B cell (primary cell): Measurements from ENCODE around the gene SPIRE1. TPM values are rescaled to one million over a fixed set of nuclear protein-coding genes. Genes with fewer than 3 reads are reported as not detected.
"Not testable (repeated sequence)": the region's sequence is repeated elsewhere in the genome, so short reads cannot be mapped to it uniquely, and the experiment has no call there.

Source experiments
- ATAC-seq: fragments of 200-7000 bp; cut with Tn5 transposase; one replicate; pipeline ENCODE4 v1.10.0; 2021; ENCODE audit warnings: low read depth, mild to moderate bottlenecking, moderate number of reproducible peaks, moderate library complexity
- CTCF ChIA-PET: fragments of 350-600 bp; sonication (Branson Sonifier 250); formaldehyde crosslinking; loops from one replicate; lab custom pipeline; 2021; ENCODE audit warnings: antibody characterized with exemption, inconsistent platforms; lab: Charles Lee
- POLR2A ChIA-PET: fragments of 350-600 bp; sonication (Branson Sonifier 250); formaldehyde crosslinking; loops from one replicate; lab custom pipeline; 2021; ENCODE audit warnings: antibody characterized with exemption; lab: Charles Lee
- DNase-seq: peaks from one replicate; pipeline ENCODE4 v3.0.0; 2013
- H2AFZ ChIP-seq: 2 replicates; pipeline ENCODE4 v1.6.1; 2012; ENCODE audit warnings: mild to moderate bottlenecking, low read depth, low read length; ENCODE audit not compliant: insufficient read depth, poor library complexity, severe bottlenecking
- H3K27ac ChIP-seq, 2 donors: 1 replicate in 1 of 2; 2 replicates in 1 of 2; pipeline ENCODE4 v1.5.1; 2012 to 2013; ENCODE audit warnings: low read length in 2 of 2, mild to moderate bottlenecking in 2 of 2, moderate library complexity in 1 of 2
- H3K27me3 ChIP-seq, 4 experiments: fragments of 200-600 bp in 1 of 4; sonication (generic) in 1 of 4; replicated peaks in 1 of 4; 1 replicate in 2 of 4; 2 replicates in 2 of 4; pipeline versions ENCODE4 v1.6.1 to v1.7.0; 2013 to 2016; ENCODE audit warnings: low read length in 3 of 4, mild to moderate bottlenecking in 2 of 4, mixed read lengths in 1 of 4, moderate library complexity in 1 of 4; ENCODE audit not compliant: insufficient read depth in 4 of 4, control insufficient read depth in 3 of 4; ENCODE audit errors: control extremely low read depth in 1 of 4
- H3K36me3 ChIP-seq, 2 experiments: replicated peaks in 1 of 2; 1 replicate in 1 of 2; 2 replicates in 1 of 2; pipeline versions ENCODE4 v1.6.1 to v1.7.1; 2013; ENCODE audit warnings: low read length in 1 of 2; ENCODE audit not compliant: insufficient read depth in 2 of 2, control insufficient read depth in 1 of 2; ENCODE audit errors: control extremely low read depth in 1 of 2, extremely low read depth in 1 of 2
- H3K4me1 ChIP-seq, 2 donors: fragments of 200-600 bp in 1 of 2; sonication (generic) in 1 of 2; 1 replicate in 1 of 2; 2 replicates in 1 of 2; pipeline versions ENCODE4 v1.5.1 to v1.6.1; 2013 to 2017; ENCODE audit warnings: low read length in 2 of 2; ENCODE audit not compliant: control insufficient read depth in 2 of 2, insufficient read depth in 2 of 2
- H3K4me2 ChIP-seq: replicated peaks from 2 replicates; pipeline ENCODE3; 2012; ENCODE audit warnings: mild to moderate bottlenecking, low read depth, low read length; ENCODE audit not compliant: poor library complexity, severe bottlenecking
- H3K4me3 ChIP-seq, 5 experiments: fragments of 200-600 bp in 1 of 5; sonication (generic) in 1 of 5; 1 replicate in 3 of 5; 2 replicates in 2 of 5; pipeline versions ENCODE4 v1.5.1 to v1.7.0; 2011 to 2016; ENCODE audit warnings: low read length in 4 of 5, mild to moderate bottlenecking in 4 of 5, low read depth in 2 of 5, control low read depth in 1 of 5, moderate library complexity in 1 of 5; ENCODE audit not compliant: insufficient read depth in 1 of 5; ENCODE audit errors: control extremely low read depth in 1 of 5, extremely low read depth in 1 of 5
- H3K79me2 ChIP-seq: fragments of 200-600 bp; sonication (generic); one replicate; pipeline ENCODE4 v1.6.0; 2016; ENCODE audit warnings: low read length; ENCODE audit not compliant: control insufficient read depth, insufficient read depth
- H3K9ac ChIP-seq: fragments of 200-600 bp; sonication (generic); 2 replicates; pipeline ENCODE4 v1.6.1; 2017; ENCODE audit warnings: mild to moderate bottlenecking, low read length, moderate library complexity
- H3K9me3 ChIP-seq, 3 donors: one replicate each; pipeline versions ENCODE4 v1.6.1 to v1.7.1; 2013; ENCODE audit warnings: low read length in 2 of 3; ENCODE audit not compliant: control insufficient read depth in 2 of 3, insufficient read depth in 1 of 3; ENCODE audit errors: control extremely low read depth in 1 of 3
- H4K20me1 ChIP-seq: 2 replicates; pipeline ENCODE4 v1.6.0; 2012; ENCODE audit warnings: mild to moderate bottlenecking, low read length; ENCODE audit not compliant: insufficient read depth, control insufficient read depth, poor library complexity, severe bottlenecking
- H3K27ac Mint-ChIP-seq: one replicate; pipeline ENCODE4 v1.8.0; 2021; ENCODE audit warnings: mixed read lengths
- H3K27me3 Mint-ChIP-seq: one replicate; pipeline ENCODE4 v1.8.0; 2021; ENCODE audit warnings: mixed read lengths
- H3K4me1 Mint-ChIP-seq: one replicate; pipeline ENCODE4 v1.8.0; 2021; ENCODE audit warnings: mixed read lengths
- H3K4me3 Mint-ChIP-seq: one replicate; pipeline ENCODE4 v1.8.0; 2021; ENCODE audit warnings: mixed read lengths
- H3K9me3 Mint-ChIP-seq: one replicate; pipeline ENCODE4 v1.8.0; 2022; ENCODE audit warnings: mixed read lengths; ENCODE audit not compliant: insufficient read depth
- CTCF ChIP-seq: fragments of 200-600 bp; IDR thresholded peaks from one replicate; pipeline ENCODE4 v1.8.0; 2022; ENCODE audit warnings: antibody characterized with exemption, mild to moderate bottlenecking
- EZH2 ChIP-seq: IDR thresholded peaks from 2 replicates; pipeline ENCODE4 v1.6.1; 2012; ENCODE audit warnings: borderline replicate concordance, low read depth, mild to moderate bottlenecking, moderate library complexity, low read length; ENCODE audit not compliant: insufficient read depth, poor library complexity, severe bottlenecking
- WGBS: methylation state at CpG from one replicate; pipeline ENCODE4 v1.1.5; 2013; ENCODE audit warnings: missing lambda C conversion rate; ENCODE audit not compliant: insufficient coverage; 5-methylcytosine and 5-hydroxymethylcytosine counted together
- intact Hi-C: fragments of 100-400 bp; cut with micrococcal nuclease; formaldehyde crosslinking; loops from one replicate; pipeline ENCODE4 v1.10.0; 2022
- polyA plus RNA-seq: library from polyadenylated mRNA; depleted of rRNA; stranded (reverse); fragments of >200 nt; gene quantifications from 2 replicates; pipeline ENCODE4 v1.2.3, GENCODE V29; 2012
- total RNA-seq, 2 donors: library from RNA; stranded (reverse); fragments of 120-200 nt in 1 of 2; gene quantifications; 1 replicate in 1 of 2; 2 replicates in 1 of 2; pipeline versions ENCODE4 v1.2.3 to v1.2.4, GENCODE V29; 2013 to 2022

Gene SPIRE1
- total and polyA plus RNA-seq, 2 donors (not counting 1 experiment from before 2014, with no cell fraction given) = 0.22 to 4.0 TPM

- H3K4me3 Mint-ChIP-seq = no peak overlapping the region
- peaks cover 17% of the 10 kb centered on the region for H3K27me3 Mint-ChIP-seq
- no peak overlapping the region for H3K27ac ChIP-seq
- ATAC-seq = no peak
- no peak overlapping the region for H3K4me2 ChIP-seq
- no peak overlapping the region for H3K9ac ChIP-seq
- ChIA-PET CTCF (no interaction called here), POLR2A (no interaction called here)
- H3K9me3 Mint-ChIP-seq = peaks cover 3% of the 10 kb centered on the region
- intact Hi-C loops = no loop called here
- no peaks in the 10 kb centered on the region for H3K4me1 ChIP-seq
- no peaks in the 10 kb centered on the region for H3K36me3 ChIP-seq
- H3K4me1 Mint-ChIP-seq = no peaks in the 10 kb centered on the region
- DNase-seq = no peak
- no peak overlapping the region for H3K27ac Mint-ChIP-seq
- peaks cover 0 to 1% (median 0%) of the 10 kb centered on the region in 3 donors for H3K9me3 ChIP-seq
- H3K4me3 ChIP-seq = no peak overlapping the region
- no peak overlapping the region for H2AFZ ChIP-seq
- TF ChIP-seq EZH2 (no peak), CTCF (no peak)
- H3K79me2 ChIP-seq = no peaks in the 10 kb centered on the region
- 95% methylated on average over 2 of the region's 2 CpGs for WGBS
- no peaks in the 10 kb centered on the region for H4K20me1 ChIP-seq
- H3K27me3 ChIP-seq = no peaks in the 10 kb centered on the region
Measured at GRCh38 chr18:12564378-12564777, 93.5 kb downstream of the SPIRE1 start.

- peaks cover 14% of the 10 kb centered on the region for H3K27me3 Mint-ChIP-seq
- H3K4me3 Mint-ChIP-seq, H3K27ac Mint-ChIP-seq, intact Hi-C loops, H4K20me1 ChIP-seq, H3K9me3 Mint-ChIP-seq, ATAC-seq, H3K4me3 ChIP-seq, CTCF ChIA-PET, H3K27me3 ChIP-seq, H3K4me1 Mint-ChIP-seq, H3K4me2 ChIP-seq, H2AFZ ChIP-seq, H3K36me3 ChIP-seq, H3K9ac ChIP-seq, DNase-seq, H3K4me1 ChIP-seq, H3K27ac ChIP-seq, POLR2A ChIA-PET, H3K79me2 ChIP-seq: not testable (repeated sequence)
- H3K9me3 ChIP-seq = peaks cover 0 to 17% (median 0%) of the 10 kb centered on the region in 3 donors
- 100% methylated on average over 1 of the region's 6 CpGs for WGBS
Measured at GRCh38 chr18:12560600-12560999, 97.3 kb downstream of the SPIRE1 start.
